Glomerular visceral epithelial cell (primary cell): Measurements from ENCODE around the gene MSH5.
A peak's percentile ranks its signal among the peaks of the same experiment; 100 is the strongest.
"Not testable (repeated sequence)": the region's sequence is repeated elsewhere in the genome, so short reads cannot be mapped to it uniquely, and the experiment has no call there.

Source experiments
- DNase-seq: peaks from one replicate; pipeline ENCODE4 v3.0.0-alpha.2; 2016; ENCODE audit errors: extremely low spot score

MSH5 gene

DNA sequence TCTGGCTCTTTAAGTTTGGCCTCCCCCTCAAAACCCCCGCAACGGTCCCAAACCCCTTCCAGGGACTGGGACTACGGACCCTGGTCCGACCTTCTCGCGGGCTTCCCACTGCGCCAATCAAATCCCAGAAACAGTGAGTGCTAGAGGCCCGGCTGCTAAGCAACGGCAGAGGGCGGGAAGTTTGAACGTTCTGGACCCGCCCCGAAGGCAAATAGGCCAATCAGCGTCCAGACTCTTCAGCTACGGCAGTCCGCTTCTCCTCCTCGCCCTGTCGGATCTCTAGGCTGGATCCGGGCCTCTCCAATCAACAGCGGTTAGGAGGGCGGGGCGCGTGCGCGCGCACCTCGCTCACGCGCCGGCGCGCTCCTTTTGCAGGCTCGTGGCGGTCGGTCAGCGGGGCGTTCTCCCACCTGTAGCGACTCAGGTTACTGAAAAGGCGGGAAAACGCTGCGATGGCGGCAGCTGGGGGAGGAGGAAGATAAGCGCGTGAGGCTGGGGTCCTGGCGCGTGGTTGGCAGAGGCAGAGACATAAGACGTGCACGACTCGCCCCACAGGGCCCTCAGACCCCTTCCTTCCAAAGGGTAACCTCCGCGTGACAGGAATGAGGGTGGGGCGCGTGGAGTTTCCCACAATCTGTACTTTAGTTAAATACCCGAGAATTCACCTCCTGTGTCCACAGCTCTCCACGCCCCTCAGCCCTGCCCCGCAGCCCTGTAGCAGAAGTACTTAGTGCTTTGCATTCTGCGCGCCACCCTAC is at the start of gene MSH5:
Gene MSH5 (plus strand): TSS at position 367 of the 758 bp plus-strand sequence. CDS start 462 bp downstream, outside the sequence.
- DNase-seq, result peak; percentile 100

DNA sequence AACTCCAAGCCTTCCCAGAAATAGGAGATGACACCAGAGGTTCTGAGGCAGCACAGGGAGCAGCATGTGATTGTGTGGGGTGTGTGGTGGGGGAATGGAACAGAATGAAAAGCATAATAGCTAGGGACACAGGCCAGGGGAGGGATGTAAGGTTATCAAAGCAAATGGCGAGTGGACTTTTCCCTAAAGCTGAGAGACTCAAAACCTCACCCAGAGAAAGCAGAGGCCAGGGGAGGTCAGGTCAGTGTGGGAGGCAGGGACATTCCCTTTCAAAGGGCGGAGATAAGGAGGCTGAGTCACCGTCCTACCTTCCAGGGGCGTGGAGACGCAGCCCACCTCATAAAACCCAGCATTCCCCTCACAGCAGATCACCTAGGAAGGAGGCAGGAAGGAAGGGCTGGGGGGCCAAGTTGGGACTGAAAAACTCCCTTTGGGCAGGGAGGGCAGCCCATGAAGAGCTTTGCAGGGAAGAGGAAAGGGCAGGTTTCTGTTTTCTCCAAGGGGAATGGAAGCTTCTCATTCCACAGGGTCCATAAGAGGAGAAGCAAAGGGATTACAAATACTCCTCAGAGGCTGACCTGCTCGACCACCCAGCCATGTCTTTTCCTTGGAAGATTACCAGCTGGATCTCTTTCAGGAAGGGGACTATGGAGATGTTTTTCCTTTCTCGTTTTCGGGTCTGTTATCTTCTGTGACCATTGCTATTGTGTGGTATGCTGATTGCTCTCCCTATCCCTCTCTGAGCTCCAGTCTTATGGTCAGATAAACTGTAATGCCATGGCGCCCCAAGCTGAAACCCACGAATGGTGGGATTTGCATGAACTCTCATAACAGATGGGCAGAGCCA is 49.4 kb upstream of the MSH5 start:
- no peak for DNase-seq

DNA sequence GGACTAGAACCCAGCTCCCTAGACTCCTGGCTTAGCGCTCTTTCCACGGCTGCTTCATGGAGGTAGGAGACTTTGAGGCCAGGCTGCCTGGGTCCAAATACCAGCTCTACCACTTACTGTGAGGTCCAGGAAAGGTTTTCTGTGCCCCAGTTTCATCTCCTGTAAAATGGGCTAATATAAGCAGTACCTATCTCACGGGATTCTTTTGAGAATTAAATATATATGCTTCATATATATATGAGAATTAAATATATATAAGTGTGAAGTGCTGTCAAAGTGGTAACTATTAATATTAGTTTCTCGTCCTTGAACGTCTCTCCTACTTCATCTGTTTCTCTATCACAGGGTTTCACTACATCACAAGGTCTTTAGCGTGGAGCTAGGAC is 48.7 kb upstream of the MSH5 start:
- no peak for DNase-seq

DNA sequence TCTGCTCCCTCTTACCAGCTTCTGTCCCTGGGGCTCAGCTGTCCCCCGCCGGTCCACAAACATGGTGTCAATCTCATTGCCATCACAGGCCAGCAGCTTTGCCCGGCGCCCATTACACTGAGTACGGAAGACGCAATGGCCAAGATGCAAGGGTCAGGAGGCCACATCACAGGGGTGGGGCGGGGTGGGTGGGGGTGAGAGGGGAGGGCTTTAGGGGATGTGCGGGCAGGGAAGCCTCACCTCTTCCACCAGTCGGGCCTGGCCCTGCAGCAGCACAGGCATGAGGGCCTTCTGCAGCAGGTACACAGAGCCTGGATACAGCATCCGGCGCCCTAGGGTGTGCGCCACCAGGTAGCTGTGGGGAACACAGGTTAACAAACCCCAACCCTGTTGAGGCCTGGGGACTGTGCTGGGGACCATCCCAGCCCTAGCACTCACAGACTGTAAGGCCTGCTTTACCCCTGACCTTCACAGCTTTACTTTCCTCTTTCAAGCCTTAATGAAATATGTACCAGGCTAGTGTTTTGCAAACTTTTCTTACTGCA is 48.2 kb upstream of the MSH5 start:
- no peak for DNase-seq

DNA sequence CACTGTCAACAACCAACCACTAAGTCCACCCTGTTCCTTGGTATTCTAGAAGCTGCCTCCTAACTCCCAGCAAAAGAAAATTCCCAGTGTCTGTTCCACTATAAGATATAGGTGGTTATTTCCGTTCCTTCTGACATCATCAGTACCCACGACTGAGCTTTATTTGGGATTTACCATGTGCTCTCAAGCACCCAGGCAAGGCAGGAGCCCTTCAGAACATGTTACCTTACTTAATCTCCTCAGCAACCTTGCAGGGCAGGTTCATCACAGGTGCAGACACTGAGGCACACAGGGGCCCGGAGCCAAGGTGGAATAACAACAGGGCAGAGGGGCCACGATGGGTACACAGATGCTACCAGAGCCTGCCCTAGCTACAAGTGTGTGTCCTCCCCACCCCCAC is 47.5 kb upstream of the MSH5 start:
- DNase-seq, result no peak

DNA sequence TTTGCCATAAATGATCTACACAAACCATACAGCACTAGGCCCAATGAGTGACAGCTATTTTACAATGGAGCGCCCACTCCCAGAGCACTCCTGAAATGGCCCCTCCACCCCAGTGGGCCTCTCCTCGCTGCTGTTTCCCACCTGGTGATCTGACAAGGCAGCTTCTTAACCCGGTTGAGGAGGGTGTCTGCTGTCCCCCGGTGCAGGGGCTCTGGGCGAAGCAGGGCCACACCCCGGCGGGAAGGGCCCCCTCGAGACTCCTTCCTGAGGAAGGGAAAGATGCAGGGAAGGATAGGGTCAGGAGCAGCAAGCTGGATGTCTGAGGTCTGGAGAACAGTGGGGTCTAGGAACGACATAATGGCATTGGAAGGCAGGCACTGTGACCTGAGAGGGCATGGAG is 46.9 kb upstream of the MSH5 start:
- no peak for DNase-seq

DNA sequence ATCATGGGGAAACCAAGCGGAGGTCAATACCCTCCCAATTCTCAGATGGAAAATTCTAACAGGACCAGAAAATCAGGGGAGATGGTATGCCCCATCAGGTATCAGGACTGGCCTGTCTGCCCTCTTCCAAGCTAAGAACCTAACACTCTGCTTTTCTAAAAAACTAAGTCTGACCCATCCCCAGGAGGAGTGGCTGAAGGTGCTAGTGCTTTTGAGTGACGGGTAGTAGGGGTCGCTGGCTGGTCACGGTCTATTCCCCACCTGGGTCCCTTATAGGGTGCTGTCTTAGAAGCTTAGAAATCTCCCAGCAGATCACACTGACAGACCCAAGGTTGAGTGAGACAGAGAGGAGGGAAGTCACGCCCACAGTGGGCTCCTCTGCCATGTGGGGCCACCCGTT is 46.3 kb upstream of the MSH5 start:
- DNase-seq, result no peak

DNA sequence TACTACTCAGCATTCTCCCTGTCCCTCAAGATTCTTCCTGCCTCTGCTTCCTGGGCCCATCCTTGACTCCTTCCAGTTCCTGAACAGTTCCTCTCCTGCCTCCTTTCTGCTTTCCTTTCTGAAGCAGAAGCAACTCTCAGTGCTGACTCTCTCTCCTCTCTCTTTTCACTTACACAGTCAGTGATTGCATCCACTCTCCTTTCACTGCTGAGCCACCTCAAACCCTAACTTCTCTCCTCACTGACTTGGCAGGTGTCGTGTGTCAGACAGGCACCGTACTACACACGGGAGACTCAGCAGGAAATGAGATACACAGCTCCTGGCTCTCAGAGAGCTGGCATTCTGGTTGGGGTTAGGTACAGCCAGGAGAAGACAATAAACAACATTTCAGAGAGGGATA is 42.2 kb upstream of the MSH5 start:
- no peak for DNase-seq

DNA sequence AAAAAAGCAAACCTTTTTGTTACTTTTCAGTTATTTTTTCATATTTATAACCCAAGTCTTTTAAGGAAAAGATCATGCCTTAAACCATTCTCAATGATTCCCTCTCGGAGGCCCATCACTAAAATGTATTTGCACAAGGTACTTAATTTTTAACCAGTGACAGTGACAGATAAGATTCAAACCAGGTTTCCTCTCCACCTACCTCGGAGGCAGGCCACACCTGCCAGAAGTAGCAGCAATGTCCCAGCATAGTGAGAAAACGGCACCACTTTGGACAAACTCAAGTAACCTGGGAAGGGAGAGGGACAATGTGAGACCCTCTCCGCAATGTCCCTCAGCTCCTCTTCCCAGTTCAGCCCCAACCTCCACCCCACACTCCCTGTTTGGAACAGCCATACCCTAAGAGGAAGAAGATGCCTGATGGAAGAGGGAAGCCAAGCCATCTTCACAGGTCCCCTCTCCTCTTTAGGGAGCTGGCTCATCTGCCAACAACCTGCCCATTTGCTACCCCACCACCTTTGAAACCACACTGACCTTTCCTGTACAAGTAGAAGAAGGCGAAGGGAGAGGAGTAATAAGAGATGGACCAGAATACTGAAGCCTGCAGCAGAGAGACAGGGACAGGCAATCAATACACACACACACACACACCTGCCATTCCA is 38.9 kb upstream of the MSH5 start:
- no peak for DNase-seq

DNA sequence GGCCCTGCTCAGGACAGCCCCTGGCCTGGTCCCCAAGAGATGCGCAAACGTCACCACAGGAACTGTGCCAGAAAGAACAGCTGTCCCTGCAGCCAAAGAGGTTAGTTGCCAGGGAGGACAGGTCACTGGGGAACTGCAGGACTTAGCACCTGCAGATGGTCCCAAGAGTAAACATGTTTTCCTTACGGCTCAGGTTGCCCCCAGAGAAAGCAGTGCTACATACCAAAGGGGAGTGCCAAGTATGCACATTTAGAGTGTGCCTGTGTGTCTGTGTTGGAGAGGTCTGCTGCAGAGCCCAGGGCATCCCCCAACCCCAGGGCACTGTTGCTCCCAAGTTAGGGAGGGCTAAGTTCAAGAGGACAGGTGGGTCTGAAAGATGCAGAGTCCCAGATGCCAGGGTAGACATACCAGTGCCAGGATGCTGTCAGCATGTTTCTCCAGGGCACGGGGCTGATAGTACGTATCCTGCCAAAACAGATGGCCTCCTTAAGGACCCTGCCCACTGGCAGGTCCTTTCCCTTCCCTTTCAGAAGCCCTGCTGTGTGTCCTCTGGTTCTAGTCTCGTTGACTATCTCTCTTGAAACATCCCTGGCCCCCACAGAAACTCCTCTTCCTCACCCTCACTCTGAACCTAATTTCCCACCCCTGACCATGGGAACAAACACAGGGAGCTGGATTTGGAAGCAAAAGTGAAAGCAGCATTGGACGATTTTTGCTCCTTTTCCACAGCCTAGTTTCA is 38.0 kb upstream of the MSH5 start:
- no peak for DNase-seq

DNA sequence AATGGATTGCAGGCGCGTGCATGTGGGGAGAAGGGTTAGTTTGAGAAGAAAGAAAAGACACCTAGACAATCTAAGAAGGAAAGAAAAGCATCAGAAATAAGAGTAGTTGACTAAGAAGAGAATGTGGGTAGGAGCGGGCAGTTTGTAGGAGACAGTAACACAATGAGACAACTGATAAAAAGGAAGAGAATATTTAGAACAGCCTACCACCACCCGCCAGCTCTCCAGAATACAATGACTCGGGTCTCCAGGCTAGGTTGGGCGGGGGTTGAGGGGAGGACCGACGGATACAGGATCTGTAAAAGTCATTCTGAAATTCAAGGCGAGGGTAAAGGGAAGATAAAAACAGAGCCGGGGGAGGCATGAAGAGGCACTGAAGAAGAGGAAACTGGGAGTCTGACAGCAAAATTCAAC is 37.4 kb upstream of the MSH5 start:
- no peak for DNase-seq

DNA sequence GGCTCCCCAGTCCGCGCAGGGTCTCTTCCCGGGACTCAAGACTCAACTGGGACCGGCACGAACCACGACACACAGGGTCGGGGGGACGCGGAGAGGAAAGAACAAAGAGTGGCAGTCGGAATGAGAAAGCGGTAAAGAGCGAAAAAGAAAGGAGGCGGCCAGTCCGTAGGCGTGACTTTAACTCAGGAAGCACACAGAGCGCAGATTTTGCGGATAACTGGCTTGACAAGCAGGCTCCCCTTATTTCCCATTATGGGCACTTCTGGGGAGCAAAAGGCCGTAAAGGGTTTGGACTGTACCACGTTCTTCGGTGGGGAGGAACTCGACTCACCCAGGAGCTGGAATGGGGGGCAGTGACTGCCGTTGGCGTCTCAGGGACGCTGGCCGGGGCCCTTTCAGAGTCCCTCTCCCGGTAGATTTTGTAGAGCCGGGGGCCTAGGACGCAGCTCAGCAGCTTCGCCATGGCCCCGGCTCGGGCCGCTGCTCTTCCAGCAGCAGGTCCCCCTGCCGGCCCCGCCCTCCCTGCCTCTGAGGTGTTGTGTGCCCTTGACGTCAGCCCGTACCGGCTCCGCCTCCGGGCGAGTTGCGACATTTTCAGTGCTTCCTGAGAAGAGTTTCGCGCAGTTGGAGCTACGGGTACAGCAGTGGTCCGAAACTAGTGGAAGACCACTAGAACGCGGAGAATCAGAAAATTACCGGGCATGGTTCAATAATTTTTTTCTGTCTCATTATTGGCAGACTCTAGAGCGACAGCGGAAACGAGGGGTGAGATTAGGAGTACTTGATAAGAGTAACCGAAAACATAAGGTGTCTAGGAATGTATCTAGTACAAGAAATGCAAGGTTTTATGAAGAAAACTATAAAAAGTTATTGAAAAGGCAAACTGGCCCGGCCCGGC is 36.7 kb upstream of the MSH5 start, which contains the start of gene ABHD16A:
Gene ABHD16A (minus strand): TSS at position 506 of the 898 bp plus-strand sequence. CDS start 43 bp downstream, at position 463.
- DNase-seq, result peak; percentile 97

DNA sequence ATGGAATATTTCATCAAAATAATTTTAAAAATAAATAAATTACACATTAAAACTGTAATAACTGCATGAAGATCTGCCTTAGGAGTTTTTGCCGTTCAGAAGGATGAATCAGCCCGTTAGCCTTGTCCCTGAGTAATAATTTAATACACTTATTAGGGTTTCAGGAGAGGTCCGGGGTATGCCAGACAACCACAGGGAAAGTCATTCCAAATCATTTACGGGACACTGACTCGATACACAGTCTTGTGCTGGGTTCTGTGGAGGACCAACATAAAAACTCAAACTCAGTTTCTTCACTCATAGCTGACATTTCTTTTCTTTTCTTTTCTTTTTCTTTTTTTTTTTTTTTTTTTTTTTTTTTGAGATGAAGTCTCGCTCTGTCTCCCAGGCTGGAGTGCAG is 33.9 kb upstream of the MSH5 start:
- DNase-seq, result no peak

DNA sequence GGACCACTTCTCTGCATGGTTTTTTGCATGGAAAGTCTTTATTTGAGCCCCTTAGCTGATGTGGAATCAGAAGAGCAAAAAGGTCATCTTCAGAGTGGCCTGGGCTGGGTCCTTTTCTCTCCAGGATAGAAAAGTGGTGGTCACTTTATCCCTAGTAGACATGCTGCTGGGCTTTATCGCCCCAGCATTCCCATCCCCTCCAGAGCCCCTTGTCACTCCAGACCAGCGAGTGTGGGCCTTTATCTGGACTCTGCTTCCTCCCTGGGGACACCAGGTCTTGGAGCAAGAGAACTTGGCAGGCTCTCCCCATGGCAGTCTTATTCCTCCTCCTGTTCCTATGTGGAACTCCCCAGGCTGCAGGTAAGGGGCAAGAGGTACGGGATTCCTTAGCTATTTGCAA is 33.2 kb upstream of the MSH5 start, which contains the start of gene LY6G6F:
Gene LY6G6F (plus strand): TSS at position 268 of the 400 bp plus-strand sequence. CDS start 41 bp downstream, at position 309.
- no peak for DNase-seq

DNA sequence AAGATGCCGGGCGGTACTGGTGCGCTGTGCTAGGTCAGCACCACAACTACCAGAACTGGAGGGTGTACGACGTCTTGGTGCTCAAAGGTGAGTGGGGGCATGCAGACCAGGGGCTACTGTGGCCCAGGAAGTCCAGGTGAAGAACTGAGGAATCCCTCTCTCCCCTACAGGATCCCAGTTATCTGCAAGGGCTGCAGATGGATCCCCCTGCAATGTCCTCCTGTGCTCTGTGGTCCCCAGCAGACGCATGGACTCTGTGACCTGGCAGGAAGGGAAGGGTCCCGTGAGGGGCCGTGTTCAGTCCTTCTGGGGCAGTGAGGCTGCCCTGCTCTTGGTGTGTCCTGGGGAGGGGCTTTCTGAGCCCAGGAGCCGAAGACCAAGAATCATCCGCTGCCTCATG is 32.1 kb upstream of the MSH5 start:
- DNase-seq, result no peak

DNA sequence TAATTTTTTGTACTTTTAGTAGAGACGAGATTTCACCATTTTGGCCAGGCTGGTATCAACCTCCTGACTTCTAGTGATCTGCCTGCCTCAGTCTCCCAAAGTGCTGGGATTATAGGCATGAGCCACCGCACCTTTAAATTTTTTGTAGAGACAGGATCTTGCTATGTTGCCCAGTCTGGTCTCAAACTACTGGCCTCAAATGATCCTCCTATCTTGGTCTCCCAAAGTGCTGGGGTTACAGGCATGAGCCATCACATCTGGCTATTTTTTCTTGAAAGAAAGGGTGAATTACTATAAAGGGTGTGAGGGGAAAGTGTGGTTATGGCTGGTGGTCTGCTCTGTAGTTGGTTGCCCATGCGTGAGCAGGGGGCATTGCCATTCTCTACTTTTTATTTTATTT is 31.6 kb upstream of the MSH5 start:
- DNase-seq, result no peak

DNA sequence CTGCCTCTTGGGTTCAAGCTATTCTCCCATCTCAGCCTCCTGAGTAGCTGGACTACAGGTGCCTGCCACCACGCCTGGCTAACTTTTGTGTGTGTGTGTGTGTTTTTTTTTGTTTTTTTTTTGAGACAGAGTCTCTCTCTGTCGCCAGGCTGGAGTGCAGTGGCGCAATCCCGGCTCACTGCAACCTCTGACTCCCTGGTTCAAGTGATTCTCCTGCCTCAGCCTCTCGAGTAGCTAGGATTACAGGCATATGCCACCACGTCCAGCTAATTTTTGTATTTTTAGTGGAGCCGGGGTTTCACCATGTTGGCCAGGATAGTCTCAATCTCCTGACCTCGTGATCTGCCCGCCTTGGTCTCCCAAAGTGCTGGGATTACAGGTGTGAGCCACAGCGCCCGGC is 30.6 kb upstream of the MSH5 start:
- not testable (repeated sequence) for DNase-seq

DNA sequence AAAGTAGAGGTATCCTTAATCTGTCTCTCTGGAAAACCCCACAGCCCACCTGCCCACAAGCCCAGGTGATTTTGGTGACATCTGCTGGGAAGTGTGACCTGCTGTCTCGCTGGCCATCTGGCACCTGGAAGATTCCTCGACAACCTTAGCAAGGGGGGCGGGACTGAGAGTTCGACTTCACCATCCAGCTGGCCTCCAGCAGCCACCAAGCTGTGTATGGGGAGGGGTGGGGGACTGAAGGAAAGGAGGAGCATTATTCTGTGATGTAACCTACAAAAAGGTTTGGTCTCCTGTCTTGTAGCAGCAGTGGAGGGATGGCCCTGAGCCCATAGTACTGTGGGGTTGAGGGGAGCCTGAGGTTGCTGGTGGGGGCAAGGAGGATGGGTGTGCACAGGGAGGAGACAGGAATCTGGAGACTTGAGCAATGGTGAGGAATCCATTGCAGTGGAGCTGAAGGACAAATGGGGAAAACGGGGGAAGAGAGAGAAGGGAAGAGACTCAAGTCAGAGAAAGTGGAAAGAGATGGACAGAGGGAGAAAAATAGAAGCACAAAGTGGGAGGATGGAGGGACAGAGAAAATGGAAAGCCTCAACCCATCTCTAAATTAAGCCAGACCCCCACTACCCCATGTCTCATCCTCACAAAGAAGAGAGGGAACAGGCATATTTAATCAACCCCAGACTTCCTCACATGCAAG is 29.1 kb upstream of the MSH5 start:
- DNase-seq, result no peak

DNA sequence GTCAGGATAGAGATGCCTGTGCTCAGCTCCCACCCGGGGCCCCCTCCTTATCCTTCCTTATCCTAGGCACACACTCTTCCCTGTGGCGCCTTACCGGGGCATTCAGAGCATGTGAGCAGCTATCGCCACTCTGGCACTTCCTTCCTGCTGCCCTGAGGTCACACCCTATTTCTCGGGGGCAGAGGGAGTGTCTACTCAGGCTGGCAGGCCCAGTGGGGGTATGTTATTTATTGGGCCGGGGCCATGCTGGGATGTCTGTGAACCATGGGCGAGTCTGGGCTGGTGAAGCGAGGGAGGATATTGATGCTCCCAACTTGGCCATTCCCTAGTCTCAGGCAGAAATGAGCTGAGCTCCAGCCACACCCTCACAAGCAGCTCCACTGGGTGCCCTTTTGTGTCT is 28.6 kb upstream of the MSH5 start:
- DNase-seq, result no peak

DNA sequence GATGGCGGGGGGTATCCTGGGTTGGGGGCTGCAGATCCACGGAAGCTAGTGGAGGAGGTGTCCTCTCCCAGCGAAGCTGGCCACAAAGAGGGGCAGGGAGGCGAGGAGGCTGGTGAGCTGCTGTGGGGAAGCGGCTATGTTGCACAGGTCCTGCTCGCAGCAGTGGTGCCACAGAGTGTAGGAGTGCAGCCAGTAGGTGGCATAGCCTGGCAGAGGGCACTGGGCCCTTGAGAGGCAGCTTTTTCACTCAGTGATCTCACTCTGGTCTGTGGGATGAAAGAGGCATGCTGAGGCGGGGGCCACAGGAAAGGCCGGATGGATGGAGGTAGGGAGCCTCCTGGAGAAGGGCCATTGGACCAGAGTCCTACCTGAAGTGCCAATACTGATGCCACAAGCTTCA is 27.5 kb upstream of the MSH5 start:
- DNase-seq, result no peak
